SU-DHL-6 (cell line): ENCODE results near the gene NUTM1.

Source experiments
- EZH2phosphoT487 ChIP-seq: fragments of 200-600 bp; sonication (generic), shearing (Covaris generic); conservative IDR thresholded peaks from 2 replicates; pipeline ENCODE4 v1.6.1; 2018; ENCODE audit warnings: mild to moderate bottlenecking, antibody characterized with exemption, low read length, moderate library complexity, mixed read lengths
- TF ChIP-seq, protein P1 (sequence below): fragments of 200-600 bp; sonication (generic); IDR thresholded peaks from one replicate; pipeline ENCODE4 v1.5.1; 2017; ENCODE audit warnings: antibody characterized with exemption, mild to moderate bottlenecking, low read length, moderate library complexity; ENCODE audit not compliant: insufficient read depth, poor library complexity, severe bottlenecking

GRCh38 chr15:34348735-34349300 is 5.7 kb downstream of the NUTM1 start:
- TF ChIP-seq, protein P1, sequence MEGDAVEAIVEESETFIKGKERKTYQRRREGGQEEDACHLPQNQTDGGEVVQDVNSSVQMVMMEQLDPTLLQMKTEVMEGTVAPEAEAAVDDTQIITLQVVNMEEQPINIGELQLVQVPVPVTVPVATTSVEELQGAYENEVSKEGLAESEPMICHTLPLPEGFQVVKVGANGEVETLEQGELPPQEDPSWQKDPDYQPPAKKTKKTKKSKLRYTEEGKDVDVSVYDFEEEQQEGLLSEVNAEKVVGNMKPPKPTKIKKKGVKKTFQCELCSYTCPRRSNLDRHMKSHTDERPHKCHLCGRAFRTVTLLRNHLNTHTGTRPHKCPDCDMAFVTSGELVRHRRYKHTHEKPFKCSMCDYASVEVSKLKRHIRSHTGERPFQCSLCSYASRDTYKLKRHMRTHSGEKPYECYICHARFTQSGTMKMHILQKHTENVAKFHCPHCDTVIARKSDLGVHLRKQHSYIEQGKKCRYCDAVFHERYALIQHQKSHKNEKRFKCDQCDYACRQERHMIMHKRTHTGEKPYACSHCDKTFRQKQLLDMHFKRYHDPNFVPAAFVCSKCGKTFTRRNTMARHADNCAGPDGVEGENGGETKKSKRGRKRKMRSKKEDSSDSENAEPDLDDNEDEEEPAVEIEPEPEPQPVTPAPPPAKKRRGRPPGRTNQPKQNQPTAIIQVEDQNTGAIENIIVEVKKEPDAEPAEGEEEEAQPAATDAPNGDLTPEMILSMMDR, result no peak
- TF ChIP-seq EZH2phosphoT487, result no peak
